Adipocyte (in vitro differentiated cells): ENCODE results near the gene ARID5A.
A peak's percentile ranks its signal among the peaks of the same experiment; 100 is the strongest.

Experiments
- DNase-seq: peaks from one replicate; pipeline ENCODE4 v3.0.0-alpha.2; 2015; ENCODE audit warnings: low read depth
- H3K27me3 ChIP-seq: replicated peaks from 2 replicates; pipeline ENCODE4 v1.7.0; 2013; ENCODE audit warnings: mild to moderate bottlenecking, low read length, moderate library complexity; ENCODE audit not compliant: control insufficient read depth, insufficient read depth
- H3K36me3 ChIP-seq: 2 replicates; pipeline ENCODE4 v1.7.0; 2013; ENCODE audit warnings: low read length, mild to moderate bottlenecking, moderate library complexity; ENCODE audit not compliant: control insufficient read depth, insufficient read depth, severe bottlenecking
- H3K4me1 ChIP-seq: 2 replicates; pipeline ENCODE4 v1.7.0; 2013; ENCODE audit warnings: mild to moderate bottlenecking, low read length, moderate library complexity; ENCODE audit not compliant: control insufficient read depth, insufficient read depth
- H3K4me3 ChIP-seq: 2 replicates; pipeline ENCODE4 v1.7.0; 2013; ENCODE audit warnings: mild to moderate bottlenecking, low read length, moderate library complexity
- H3K9ac ChIP-seq: 2 replicates; pipeline ENCODE4 v1.7.0; 2013; ENCODE audit warnings: mild to moderate bottlenecking, low read length, moderate library complexity
- H3K9me3 ChIP-seq: 2 replicates; pipeline ENCODE4 v1.7.0; 2013; ENCODE audit warnings: mild to moderate bottlenecking, low read length, moderate library complexity; ENCODE audit not compliant: control insufficient read depth

Gene ARID5A

GRCh38 chr2:96529376-96530143, 7.0 kb upstream of the ARID5A start:
- no peaks in the 10 kb centered on the region for H3K27me3 ChIP-seq
- no peak for DNase-seq
- no peaks in the 10 kb centered on the region for H3K9me3 ChIP-seq
- peaks cover 53% of the 10 kb centered on the region for H3K4me1 ChIP-seq
- no peak overlapping the region for H3K9ac ChIP-seq
- no peak overlapping the region for H3K4me3 ChIP-seq
- no peaks in the 10 kb centered on the region for H3K36me3 ChIP-seq

GRCh38 chr2:96530144-96530430, 6.5 kb upstream of the ARID5A start:
- Histone ChIP-seq H3K27me3 (no peaks in the 10 kb centered on the region), H3K4me1 (peaks cover 57% of the 10 kb centered on the region), H3K4me3 (no peak overlapping the region), H3K9me3 (no peaks in the 10 kb centered on the region), H3K36me3 (no peaks in the 10 kb centered on the region), H3K9ac (no peak overlapping the region)
- no peak for DNase-seq

- H3K9ac ChIP-seq = no peak overlapping the region
- DNase-seq = no peak
- H3K9me3 ChIP-seq = no peaks in the 10 kb centered on the region
- H3K36me3 ChIP-seq = no peaks in the 10 kb centered on the region
- no peaks in the 10 kb centered on the region for H3K27me3 ChIP-seq
- peaks cover 57% of the 10 kb centered on the region for H3K4me1 ChIP-seq
- H3K4me3 ChIP-seq = no peak overlapping the region
These were observed 5.8 kb upstream of the ARID5A start for GRCh38 chr2:96530474-96531357.

- DNase-seq = no peak
- H3K27me3 ChIP-seq = no peaks in the 10 kb centered on the region
- peak overlapping the region; percentile 65 for H3K9ac ChIP-seq
- no peaks in the 10 kb centered on the region for H3K9me3 ChIP-seq
- no peaks in the 10 kb centered on the region for H3K36me3 ChIP-seq
- no peak overlapping the region for H3K4me3 ChIP-seq
- peaks cover 60% of the 10 kb centered on the region for H3K4me1 ChIP-seq
These were observed 5.2 kb upstream of the ARID5A start for GRCh38 chr2:96531366-96531765.

- peak; percentile 100 for DNase-seq
- Histone ChIP-seq H3K27me3 (no peaks in the 10 kb centered on the region), H3K4me3 (peak overlapping the region; percentile 57), H3K36me3 (no peaks in the 10 kb centered on the region), H3K9ac (peak overlapping the region; percentile 65), H3K9me3 (no peaks in the 10 kb centered on the region), H3K4me1 (peaks cover 58% of the 10 kb centered on the region)
These were observed 4.6 kb upstream of the ARID5A start for GRCh38 chr2:96531872-96532505.

- Histone ChIP-seq H3K36me3 (no peaks in the 10 kb centered on the region), H3K9me3 (no peaks in the 10 kb centered on the region), H3K4me3 (peak overlapping the region; percentile 13), H3K9ac (peak overlapping the region; percentile 56), H3K27me3 (no peaks in the 10 kb centered on the region), H3K4me1 (peaks cover 60% of the 10 kb centered on the region)
- DNase-seq = no peak
These were observed 3.8 kb upstream of the ARID5A start for GRCh38 chr2:96532641-96533291.

- H3K36me3 ChIP-seq = no peaks in the 10 kb centered on the region
- H3K27me3 ChIP-seq = no peaks in the 10 kb centered on the region
- H3K4me3 ChIP-seq = peak overlapping the region; percentile 46
- H3K4me1 ChIP-seq = peaks cover 60% of the 10 kb centered on the region
- no peaks in the 10 kb centered on the region for H3K9me3 ChIP-seq
- peak; percentile 95 for DNase-seq
- H3K9ac ChIP-seq = peak overlapping the region; percentile 56
These were observed 3.1 kb upstream of the ARID5A start for GRCh38 chr2:96533292-96534073.

- no peaks in the 10 kb centered on the region for H3K9me3 ChIP-seq
- no peaks in the 10 kb centered on the region for H3K27me3 ChIP-seq
- peak overlapping the region; percentile 47 for H3K9ac ChIP-seq
- H3K36me3 ChIP-seq = no peaks in the 10 kb centered on the region
- no peak for DNase-seq
- H3K4me1 ChIP-seq = peaks cover 55% of the 10 kb centered on the region
- H3K4me3 ChIP-seq = peak overlapping the region; percentile 46
These were observed 2.4 kb upstream of the ARID5A start for GRCh38 chr2:96534141-96534540.

GRCh38 chr2:96534701-96535181, 1.8 kb upstream of the ARID5A start:
- peak overlapping the region; percentile 47 for H3K9ac ChIP-seq
- H3K27me3 ChIP-seq = no peaks in the 10 kb centered on the region
- H3K4me1 ChIP-seq = peaks cover 56% of the 10 kb centered on the region
- no peak for DNase-seq
- H3K9me3 ChIP-seq = no peaks in the 10 kb centered on the region
- H3K36me3 ChIP-seq = no peaks in the 10 kb centered on the region
- no peak overlapping the region for H3K4me3 ChIP-seq

- H3K4me3 ChIP-seq = no peak overlapping the region
- no peaks in the 10 kb centered on the region for H3K27me3 ChIP-seq
- H3K9me3 ChIP-seq = no peaks in the 10 kb centered on the region
- peaks cover 60% of the 10 kb centered on the region for H3K4me1 ChIP-seq
- H3K9ac ChIP-seq = no peak overlapping the region
- no peaks in the 10 kb centered on the region for H3K36me3 ChIP-seq
- DNase-seq = no peak
These were observed 1.2 kb upstream of the ARID5A start for GRCh38 chr2:96535331-96535730.
